OCI-LY1 (cell line): ENCODE data around the gene NEDD4L.

ENCODE experiments used
- H2AFZ ChIP-seq: fragments of 200-600 bp; sonication (generic), shearing (Covaris generic); 2 replicates; pipeline ENCODE4 v1.6.0; 2014; ENCODE audit warnings: antibody characterized with exemption, mild to moderate bottlenecking, low read length
- H3F3A ChIP-seq: fragments of 200-600 bp; sonication (generic), shearing (Covaris generic); 2 replicates; pipeline ENCODE4 v1.6.0; 2014; ENCODE audit warnings: mild to moderate bottlenecking, antibody characterized with exemption, low read length, moderate library complexity; ENCODE audit not compliant: insufficient read depth
- H3K27ac ChIP-seq: fragments of 200-600 bp; sonication (generic); 2 replicates; pipeline ENCODE4 v1.5.1; 2014; ENCODE audit warnings: low read length, mixed run types, mild to moderate bottlenecking, low read depth; ENCODE audit not compliant: poor library complexity, severe bottlenecking
- H3K27me3 ChIP-seq: fragments of 200-600 bp; sonication (generic); 2 replicates; pipeline ENCODE4 v1.6.0; 2014; ENCODE audit warnings: antibody characterized with exemption, mild to moderate bottlenecking, low read length, moderate library complexity; ENCODE audit not compliant: insufficient read depth
- H3K36me3 ChIP-seq: fragments of 200-600 bp; sonication (generic); 2 replicates; pipeline ENCODE4 v1.6.1; 2014; ENCODE audit warnings: mild to moderate bottlenecking, antibody characterized with exemption, low read length, moderate library complexity, mixed read lengths; ENCODE audit not compliant: insufficient read depth
- H3K4me1 ChIP-seq: fragments of 200-600 bp; sonication (generic); 2 replicates; pipeline ENCODE4 v1.5.1; 2014; ENCODE audit warnings: mild to moderate bottlenecking, low read length, moderate library complexity; ENCODE audit not compliant: insufficient read depth, severe bottlenecking
- H3K4me2 ChIP-seq: fragments of 200-600 bp; sonication (generic), shearing (Covaris generic); 2 replicates; pipeline ENCODE4 v1.6.1; 2014; ENCODE audit warnings: low read length
- H3K4me3 ChIP-seq: fragments of 200-600 bp; sonication (generic); 2 replicates; pipeline ENCODE4 v1.5.1; 2014; ENCODE audit warnings: low read length, low read depth, mild to moderate bottlenecking, mixed read lengths; ENCODE audit not compliant: poor library complexity, severe bottlenecking
- H3K79me2 ChIP-seq: fragments of 200-600 bp; shearing (Covaris generic); 2 replicates; pipeline ENCODE4 v1.6.1; 2016; ENCODE audit warnings: mixed run types, low read length, mixed read lengths; ENCODE audit not compliant: insufficient read depth
- H3K9ac ChIP-seq: fragments of 200-600 bp; sonication (generic), shearing (Covaris generic); 2 replicates; pipeline ENCODE4 v1.6.1; 2014; ENCODE audit warnings: mild to moderate bottlenecking, low read length, mixed read lengths
- H3K9me2 ChIP-seq: fragments of 200-600 bp; sonication (generic), shearing (Covaris generic); 2 replicates; pipeline ENCODE4 v1.6.1; 2014; ENCODE audit warnings: low read depth, mild to moderate bottlenecking, low read length, mixed read lengths
- H3K9me3 ChIP-seq: fragments of 200-600 bp; shearing (Covaris generic); 2 replicates; pipeline ENCODE4 v1.6.1; 2014; ENCODE audit warnings: low read length, mixed read lengths
- H4K20me1 ChIP-seq: fragments of 200-600 bp; sonication (generic), shearing (Covaris generic); 2 replicates; pipeline ENCODE4 v1.6.0; 2016; ENCODE audit warnings: mild to moderate bottlenecking, low read length; ENCODE audit not compliant: insufficient read depth
- EZH2 ChIP-seq: fragments of 200-600 bp; sonication (generic), shearing (Covaris generic); IDR thresholded peaks from 2 replicates; pipeline ENCODE4 v1.8.0; 2017; ENCODE audit warnings: borderline replicate concordance, mixed run types, mild to moderate bottlenecking, antibody characterized with exemption, low read length, moderate library complexity, mixed read lengths
- TF ChIP-seq, protein P1 (sequence below): fragments of 200-600 bp; sonication (generic), shearing (Covaris generic); IDR thresholded peaks from 2 replicates; pipeline ENCODE4 v1.5.1; 2017; ENCODE audit warnings: mild to moderate bottlenecking, antibody characterized with exemption, low read length, moderate library complexity, mixed read lengths

NEDD4L gene

DNA sequence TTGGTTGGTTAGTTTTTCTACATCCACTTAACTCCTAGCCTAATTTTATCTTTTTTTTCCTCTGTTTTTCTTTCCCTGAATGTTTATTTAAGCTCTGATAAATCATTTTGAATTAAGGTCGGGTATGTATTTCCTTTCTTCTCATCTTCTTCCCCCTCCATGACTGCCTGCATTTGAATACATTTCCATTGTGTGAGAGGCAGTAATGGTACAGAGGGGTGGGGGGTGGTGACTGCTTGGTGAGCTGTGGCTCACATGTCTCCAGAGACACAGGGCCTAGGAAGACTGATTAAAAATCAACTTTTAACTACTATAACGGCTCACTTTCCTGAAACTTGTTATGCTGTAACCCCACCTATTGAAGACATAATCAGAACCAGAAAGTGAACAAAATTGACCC is 58.0 kb downstream of the NEDD4L start:
- H3K9me3 ChIP-seq = no peaks in the 10 kb centered on the region
- no peaks in the 10 kb centered on the region for H3F3A ChIP-seq
- H3K9me2 ChIP-seq = no peaks in the 10 kb centered on the region
- H4K20me1 ChIP-seq = no peaks in the 10 kb centered on the region
- TF ChIP-seq, protein P1, sequence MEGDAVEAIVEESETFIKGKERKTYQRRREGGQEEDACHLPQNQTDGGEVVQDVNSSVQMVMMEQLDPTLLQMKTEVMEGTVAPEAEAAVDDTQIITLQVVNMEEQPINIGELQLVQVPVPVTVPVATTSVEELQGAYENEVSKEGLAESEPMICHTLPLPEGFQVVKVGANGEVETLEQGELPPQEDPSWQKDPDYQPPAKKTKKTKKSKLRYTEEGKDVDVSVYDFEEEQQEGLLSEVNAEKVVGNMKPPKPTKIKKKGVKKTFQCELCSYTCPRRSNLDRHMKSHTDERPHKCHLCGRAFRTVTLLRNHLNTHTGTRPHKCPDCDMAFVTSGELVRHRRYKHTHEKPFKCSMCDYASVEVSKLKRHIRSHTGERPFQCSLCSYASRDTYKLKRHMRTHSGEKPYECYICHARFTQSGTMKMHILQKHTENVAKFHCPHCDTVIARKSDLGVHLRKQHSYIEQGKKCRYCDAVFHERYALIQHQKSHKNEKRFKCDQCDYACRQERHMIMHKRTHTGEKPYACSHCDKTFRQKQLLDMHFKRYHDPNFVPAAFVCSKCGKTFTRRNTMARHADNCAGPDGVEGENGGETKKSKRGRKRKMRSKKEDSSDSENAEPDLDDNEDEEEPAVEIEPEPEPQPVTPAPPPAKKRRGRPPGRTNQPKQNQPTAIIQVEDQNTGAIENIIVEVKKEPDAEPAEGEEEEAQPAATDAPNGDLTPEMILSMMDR = no peak
- no peak for TF ChIP-seq EZH2
- peaks cover 51% of the 10 kb centered on the region for H3K4me1 ChIP-seq
- no peaks in the 10 kb centered on the region for H3K36me3 ChIP-seq
- H2AFZ ChIP-seq = no peak overlapping the region
- no peaks in the 10 kb centered on the region for H3K79me2 ChIP-seq
- H3K4me3 ChIP-seq = no peak overlapping the region
- H3K4me2 ChIP-seq = no peak overlapping the region
- no peak overlapping the region for H3K9ac ChIP-seq
- H3K27me3 ChIP-seq = no peaks in the 10 kb centered on the region; the same call in 1 of the 2 replicates
- H3K27ac ChIP-seq = peak overlapping the region; percentile 77

DNA sequence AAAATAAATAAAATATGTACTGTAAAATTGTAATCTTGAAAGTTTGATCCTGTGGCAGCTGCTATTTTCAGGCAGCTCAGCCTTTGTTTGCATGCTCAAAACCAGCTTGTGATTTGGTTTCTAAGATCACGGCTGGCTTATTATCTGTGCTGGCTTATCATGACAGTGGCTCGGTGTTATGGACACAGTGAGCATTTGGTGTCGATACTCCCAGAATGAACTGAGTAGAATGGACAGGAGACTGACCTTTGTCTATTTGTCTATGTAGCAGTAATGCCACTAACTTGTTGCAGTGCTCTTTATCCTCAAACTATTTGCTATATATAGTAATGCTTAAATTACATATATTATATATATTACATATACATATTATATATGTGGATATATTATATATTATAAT is 58.8 kb downstream of the NEDD4L start:
- H3K36me3 ChIP-seq = no peaks in the 10 kb centered on the region

DNA sequence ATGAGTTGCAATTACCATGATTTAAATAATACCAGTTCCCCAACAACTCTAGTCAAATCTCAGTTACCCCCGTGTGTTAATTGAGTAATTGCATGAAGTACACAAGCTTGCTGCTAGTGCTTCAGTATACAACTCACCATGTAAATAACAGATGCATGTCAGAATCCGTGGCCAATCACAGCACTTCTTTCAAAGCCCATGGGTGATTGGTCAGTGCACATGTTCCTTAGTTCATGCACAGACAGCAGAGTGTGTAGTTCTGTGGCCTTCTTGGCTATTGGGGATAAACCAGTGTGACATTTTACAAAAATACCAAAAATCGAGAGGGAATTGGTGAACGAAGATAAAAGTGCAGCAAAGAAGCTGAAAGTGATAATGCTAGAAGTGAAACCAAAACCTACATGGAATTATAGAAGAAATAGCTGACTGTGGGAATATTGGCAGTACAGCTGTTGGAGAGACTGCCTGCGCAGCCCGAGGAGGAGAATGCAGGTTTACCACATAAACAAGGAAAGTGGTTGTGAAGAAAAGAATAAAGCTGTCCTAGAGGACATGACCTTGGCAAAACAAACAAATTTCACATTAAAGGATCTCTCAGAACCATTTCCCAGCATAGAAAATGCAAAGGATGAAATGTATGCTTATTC is 59.4 kb downstream of the NEDD4L start:
- no peaks in the 10 kb centered on the region for H3K9me3 ChIP-seq
- peak overlapping the region; percentile 48 for H3K27ac ChIP-seq
- no peaks in the 10 kb centered on the region for H3K9me2 ChIP-seq
- H3K36me3 ChIP-seq = no peaks in the 10 kb centered on the region
- no peaks in the 10 kb centered on the region for H3F3A ChIP-seq
- TF ChIP-seq, protein P1 = no peak
- H3K4me2 ChIP-seq = no peak overlapping the region
- no peaks in the 10 kb centered on the region for H4K20me1 ChIP-seq
- H2AFZ ChIP-seq = no peak overlapping the region
- no peaks in the 10 kb centered on the region for H3K79me2 ChIP-seq
- no peak overlapping the region for H3K9ac ChIP-seq
- H3K27me3 ChIP-seq = no peaks in the 10 kb centered on the region; the same call in 1 of the 2 replicates
- no peak overlapping the region for H3K4me3 ChIP-seq
- peaks cover 52% of the 10 kb centered on the region for H3K4me1 ChIP-seq

More for the DNA sequence above, 58.8 kb downstream of the NEDD4L start:
- Histone ChIP-seq H3K4me1 (peaks cover 52% of the 10 kb centered on the region), H3K9me2 (no peaks in the 10 kb centered on the region), H3K27ac (peak overlapping the region; percentile 77), H3K27me3 (no peaks in the 10 kb centered on the region; the same call in 1 of the 2 replicates), H3F3A (no peaks in the 10 kb centered on the region), H3K4me2 (no peak overlapping the region), H3K9ac (no peak overlapping the region), H3K4me3 (no peak overlapping the region), H3K79me2 (no peaks in the 10 kb centered on the region), H3K9me3 (no peaks in the 10 kb centered on the region), H4K20me1 (no peaks in the 10 kb centered on the region), H2AFZ (no peak overlapping the region)
- TF ChIP-seq EZH2 = no peak
- TF ChIP-seq, protein P1 = no peak
